Activated naive CD8-positive, alpha-beta T cell treated with anti-CD3 and anti-CD28 coated beads, Interleukin-2, amount 50 U/mL, for 16 hours (primary cell): ENCODE results near the gene DYNC1I2.
"Not testable (repeated sequence)": the region's sequence is repeated elsewhere in the genome, so short reads cannot be mapped to it uniquely, and the experiment has no call there.

Source experiments
- DNase-seq: peaks from one replicate; pipeline ENCODE4 v3.0.0-alpha.2; 2020; ENCODE audit warnings: low read depth, low spot score

The DYNC1I2 gene

DNA sequence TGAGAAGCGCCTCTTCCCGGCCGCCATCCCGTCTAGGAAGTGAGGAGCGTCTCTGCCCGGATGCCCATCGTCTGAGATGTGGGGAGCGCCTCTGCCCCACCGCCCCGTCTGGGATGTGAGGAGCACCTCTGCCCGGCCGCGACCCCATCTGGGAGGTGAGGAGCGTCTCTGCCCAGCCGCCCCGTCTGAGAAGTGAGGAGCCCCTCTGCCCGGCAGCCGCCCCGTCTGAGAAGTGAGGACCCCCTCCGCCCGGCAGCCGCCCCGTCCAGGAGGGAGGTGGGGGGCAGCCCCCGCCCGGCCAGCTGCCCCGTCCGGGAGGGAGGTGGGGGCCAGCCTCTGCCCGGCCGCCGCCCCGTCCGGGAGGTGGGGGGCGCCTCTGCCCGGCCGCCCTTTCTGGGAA lies 87.3 kb downstream of the DYNC1I2 start:
- not testable (repeated sequence) for DNase-seq

DNA sequence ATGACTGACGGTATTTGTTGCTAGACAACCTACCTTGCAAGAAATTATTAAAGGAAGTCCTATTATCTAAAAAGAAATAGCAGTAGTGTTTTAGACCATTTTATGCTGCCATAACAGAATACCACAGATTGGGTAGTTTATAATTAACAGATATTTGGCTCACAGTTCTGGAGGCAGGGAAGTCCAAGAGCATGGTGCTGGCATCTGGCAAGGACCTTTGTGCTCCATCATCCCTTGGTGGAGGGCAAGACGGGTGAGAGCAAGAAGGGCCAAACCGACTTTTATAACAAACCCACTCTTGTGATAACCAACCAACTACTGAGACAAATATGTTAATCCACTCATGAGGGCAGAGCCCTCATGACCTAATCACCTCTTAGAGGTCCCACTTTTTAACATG lies 91.2 kb downstream of the DYNC1I2 start:
- no peak for DNase-seq

DNA sequence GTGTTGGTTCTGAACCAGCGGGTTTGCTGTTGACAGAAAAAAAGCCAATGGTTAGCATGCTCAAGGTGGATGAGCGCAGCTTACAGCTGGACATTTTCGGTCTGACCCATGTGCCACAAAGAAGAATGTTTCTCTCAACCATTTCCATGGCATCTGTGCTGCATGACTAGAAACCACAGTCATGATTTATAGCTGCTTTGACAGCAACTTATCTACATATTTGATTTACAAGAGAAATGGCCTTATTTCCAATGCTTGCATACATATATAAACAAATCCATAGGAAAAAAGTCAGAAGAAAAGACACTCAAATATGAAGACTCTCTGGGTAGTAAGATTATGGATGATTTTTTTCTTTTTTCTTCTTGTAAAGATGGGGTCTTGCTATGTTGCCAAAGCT lies 98.2 kb downstream of the DYNC1I2 start:
- DNase-seq: no peak

DNA sequence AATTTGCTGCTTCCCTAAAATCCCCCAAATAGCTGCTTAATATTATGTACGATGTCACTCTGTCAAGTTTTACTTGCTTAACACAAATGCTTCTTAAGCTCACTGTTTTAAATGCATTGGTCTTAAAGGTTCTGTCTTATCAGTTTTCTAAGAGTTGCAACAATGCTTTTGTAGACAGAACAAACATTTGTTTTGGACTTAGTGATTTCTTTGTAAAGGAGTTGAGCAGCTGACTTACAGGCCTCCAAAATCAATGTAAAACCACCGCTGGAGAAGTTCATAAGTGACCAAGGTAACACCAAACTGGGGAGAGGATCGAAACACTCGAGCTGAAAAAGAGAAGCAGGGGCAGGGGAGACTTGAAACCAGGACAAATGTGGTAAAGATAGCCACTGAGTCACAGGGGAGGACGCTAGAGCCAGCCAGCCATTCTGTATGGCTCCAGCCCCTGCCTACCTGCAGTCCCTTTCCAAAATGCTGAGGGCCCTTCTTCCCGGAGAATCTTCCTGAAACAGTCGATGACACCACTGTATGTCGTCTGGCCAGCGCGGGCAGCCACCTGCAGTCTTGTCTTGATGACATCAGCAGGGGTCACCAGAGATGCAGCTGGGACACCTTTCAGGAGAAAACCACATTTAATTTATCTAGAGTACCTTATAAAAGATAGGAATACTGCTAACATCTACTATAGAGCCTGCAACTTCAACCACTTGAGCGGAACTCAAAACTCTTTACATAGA lies 100.2 kb downstream of the DYNC1I2 start:
- no peak for DNase-seq

DNA sequence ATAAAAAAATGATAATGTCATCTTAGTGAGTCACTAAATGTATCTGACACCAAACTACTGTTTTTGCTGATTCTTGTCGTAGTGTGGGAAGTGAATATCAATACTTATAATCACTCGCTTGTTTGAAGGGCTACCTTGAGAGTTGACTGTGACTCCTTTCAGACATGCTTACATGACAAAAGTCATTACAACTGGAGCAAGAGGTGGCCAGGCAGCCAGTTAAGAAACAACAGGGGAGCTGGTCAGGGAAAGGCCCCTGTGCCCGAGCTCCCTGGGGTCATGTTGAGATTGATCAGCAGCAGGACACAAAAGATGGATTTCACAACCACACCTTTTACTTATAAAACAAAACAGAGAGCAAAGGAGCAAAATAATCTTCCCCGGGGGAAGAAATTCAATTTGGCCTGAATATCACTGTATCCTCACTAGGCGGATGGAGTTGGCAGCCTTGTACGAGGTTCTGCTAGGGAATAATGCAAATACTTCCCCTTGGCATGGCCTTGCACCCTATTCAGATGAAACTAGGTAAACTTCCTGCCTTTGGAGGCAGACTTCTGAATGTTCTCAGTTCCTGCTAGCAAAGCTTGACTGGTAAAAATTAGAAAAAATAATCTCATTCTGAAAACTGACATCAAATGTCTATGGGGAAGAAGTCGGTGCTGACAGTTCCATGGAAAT lies 101.2 kb downstream of the DYNC1I2 start:
- DNase-seq: no peak

DNA sequence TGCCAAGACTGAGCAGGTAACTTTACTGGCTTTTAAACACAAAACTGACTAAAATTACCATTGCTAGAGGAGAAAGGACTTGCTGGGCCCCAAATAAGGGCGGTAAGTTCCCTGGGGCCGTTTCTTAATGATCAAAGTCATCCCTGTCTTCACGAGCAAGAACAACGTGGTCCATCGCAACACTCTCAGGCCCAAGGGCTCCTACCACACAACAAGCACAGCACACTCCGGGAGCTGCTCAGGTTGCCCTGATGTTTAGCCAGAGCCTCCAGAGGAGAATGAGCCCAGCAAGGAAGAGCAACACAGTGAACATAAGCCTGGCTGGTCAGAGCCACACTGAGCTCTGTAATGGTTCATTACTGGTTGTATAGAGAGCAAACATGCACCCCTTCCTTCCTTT lies 102.7 kb downstream of the DYNC1I2 start:
- DNase-seq: no peak

DNA sequence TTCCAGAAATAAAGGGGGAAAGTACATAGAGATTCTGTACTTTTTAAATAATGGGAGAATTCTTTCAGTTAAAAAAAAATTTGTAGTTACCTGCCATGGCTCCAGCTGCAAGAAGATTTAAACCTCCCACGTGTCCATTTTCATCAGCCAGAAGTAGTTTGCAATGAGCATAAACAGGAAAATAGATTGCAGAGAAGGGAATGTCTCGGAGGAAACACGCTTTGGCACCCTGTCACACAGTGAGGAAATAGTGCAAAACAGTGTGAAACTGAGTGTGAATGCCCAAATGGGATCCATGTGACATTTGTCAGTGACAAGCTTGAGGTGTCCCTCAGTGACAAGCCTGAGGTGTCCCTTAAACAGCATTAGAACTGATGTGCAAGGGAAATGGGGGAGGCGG lies 104.1 kb downstream of the DYNC1I2 start:
- no peak for DNase-seq

DNA sequence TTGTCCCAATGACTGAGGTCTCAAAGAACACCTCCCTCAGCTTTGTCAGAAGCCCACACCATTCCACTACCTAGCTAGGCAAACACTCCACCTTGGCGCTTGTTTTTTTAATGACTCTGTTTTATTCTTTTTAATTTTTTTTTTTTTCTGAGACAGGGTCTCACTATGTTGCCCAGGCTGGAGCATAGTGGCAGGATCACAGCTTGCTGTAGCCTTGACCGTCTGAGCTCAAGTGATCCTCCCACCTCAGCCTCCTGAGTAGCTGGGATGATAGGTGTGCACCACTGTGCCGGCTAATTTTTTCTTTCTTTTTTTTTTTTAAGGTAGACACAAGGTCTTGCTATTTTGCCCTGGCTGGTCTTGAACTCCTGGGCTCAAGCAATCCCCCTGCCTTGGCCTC lies 104.9 kb downstream of the DYNC1I2 start:
- no peak for DNase-seq

DNA sequence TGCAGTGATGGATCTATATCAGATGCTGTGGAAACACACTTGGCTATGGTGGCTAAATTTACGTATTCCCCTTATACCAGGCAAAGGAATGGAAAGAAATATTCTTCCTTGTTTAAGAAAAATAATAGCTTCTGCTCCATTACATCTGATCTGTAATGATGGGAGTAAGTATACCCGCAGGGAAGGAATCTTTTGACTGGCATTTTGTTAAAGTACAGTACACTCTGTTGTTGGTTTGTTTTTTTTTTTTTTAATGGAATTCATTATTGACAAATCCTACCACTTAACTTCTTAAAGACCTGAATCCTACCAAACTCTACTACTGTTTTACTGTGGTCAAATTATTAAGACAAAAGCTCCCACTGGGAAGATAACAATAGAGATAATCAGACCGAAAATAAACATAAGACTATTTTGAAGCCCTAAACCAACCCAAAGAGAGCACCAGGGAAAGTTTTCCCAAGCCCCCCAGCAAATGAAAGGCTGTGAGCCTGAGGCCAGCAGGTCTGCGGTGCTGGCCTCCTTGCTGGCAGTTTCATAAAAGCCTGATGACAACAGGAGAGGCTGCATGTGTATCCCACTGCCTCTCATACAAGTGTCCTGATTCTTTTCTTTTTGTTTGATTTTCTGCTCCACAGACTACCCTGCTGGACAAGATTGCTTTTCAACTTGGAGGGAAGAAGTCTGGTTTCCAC lies 105.8 kb downstream of the DYNC1I2 start:
- DNase-seq: no peak

DNA sequence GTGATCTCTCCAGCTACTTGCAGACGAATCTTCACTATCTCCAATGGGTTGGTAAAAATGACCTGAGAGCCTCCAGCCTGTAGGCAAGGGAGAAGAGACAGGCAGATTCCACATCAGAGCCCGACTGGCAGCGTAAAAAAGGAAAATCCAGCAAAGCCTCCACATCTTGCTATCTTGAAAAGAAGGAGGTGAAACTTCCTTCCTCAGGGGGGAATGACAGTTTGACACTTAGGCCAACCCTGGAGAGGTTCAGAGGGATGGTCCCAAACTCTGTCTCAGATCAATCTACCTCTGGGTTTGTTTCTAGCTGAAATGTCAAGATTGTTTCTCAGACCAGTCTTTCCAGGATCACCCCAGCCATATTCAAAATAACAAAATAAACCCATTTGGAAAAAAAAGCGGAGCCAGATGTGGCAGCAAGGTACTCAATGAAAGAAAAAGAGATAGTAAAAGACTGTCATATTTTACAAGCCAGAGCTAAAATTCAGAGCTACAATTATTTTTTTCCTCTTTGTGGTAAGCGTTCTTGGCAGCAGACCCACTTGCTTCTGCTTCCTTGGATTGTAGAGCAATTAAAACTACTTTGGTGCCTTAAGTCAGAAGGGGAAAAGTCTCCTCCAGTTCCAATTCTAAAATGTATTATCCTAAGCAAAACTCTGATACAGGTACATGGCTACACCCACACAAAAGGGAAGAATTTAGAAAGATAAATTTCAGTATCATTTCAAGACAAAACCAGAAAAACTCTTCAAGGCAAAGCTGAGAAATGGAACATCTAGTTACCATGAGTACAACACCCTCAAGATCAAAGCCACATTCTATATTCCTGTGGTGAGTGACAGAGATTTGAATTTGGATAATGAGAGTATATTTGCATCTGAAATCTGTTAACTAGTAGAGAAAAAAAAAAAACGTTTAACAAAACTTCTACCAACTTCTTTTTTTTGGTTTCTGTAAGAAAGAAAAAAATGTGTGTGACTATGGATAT lies 106.7 kb downstream of the DYNC1I2 start:
- no peak for DNase-seq

DNA sequence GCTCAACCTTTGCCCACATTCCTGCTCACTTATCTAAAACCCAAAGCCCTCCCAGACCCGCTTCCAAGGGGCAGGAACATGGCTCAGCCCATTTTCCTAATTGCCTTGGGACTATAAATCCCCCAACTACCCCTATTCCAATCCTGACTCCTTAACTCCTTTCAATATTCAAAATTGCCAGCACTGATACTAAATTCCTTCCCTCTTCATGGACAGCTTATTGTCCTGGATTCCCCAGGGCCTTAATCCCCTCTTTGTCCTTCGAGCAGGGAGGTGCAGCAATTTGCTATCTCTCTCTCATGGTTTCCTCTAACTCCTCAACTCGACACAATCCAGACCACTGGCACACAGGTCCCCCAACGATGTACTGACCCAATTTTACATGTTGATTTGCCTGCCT lies 107.6 kb downstream of the DYNC1I2 start:
- DNase-seq: no peak
